Measurements from ENCODE around the gene GNAS-AS1. TPM values are rescaled to one million over a fixed set of nuclear protein-coding genes. Genes with fewer than 3 reads are reported as not detected.

The GNAS-AS1 gene
- total and polyA plus RNA-seq, 2 of the 8 experiments (the other 6 are each of a cell fraction or from before 2014, with no cell fraction given): 4.7 to 13.7 TPM

GRCh38 chr20:58794510-58795180, 56.1 kb downstream of the GNAS-AS1 start:
- FAIRE-seq: no peak
- ChIA-PET POLR2A (ENCODE audit: partially characterized antibody) (no interaction called here), CTCF (ENCODE audit: partially characterized antibody) (interaction anchor here (1.0 to 1.4 kb wide), 2 partner anchors 10 to 77 kb away, joined by 3 read pairs; no protein-coding TSS in a partner anchor)
- Histone ChIP-seq H4K20me1 (replicated peaks in 1 of 2; ENCODE audit: control insufficient read depth in 1 of 2, insufficient read depth in 2 of 2, low read length in 2 of 2) (no peaks in the 10 kb centered on the region), H4K91ac (replicated peaks; ENCODE audit: insufficient read length, low read length) (no peak overlapping the region), H2BK120ac (replicated peaks; ENCODE audit: low read depth, low read length) (no peak overlapping the region), H3K27me3 (replicated peaks in 1 of 4; ENCODE audit: control insufficient read depth in 3 of 4, extremely low read depth in 1 of 4, insufficient read depth in 3 of 4, low read length in 3 of 4) (no peaks in the 10 kb centered on the region), H4K8ac (ENCODE audit: extremely low read depth, insufficient read depth, low read length) (peak overlapping the region; percentile 74; the same call in 1 of the 2 replicates), H4K5ac (ENCODE audit: insufficient read length, low read depth, low read length) (no peak overlapping the region), H3K9me3 (ENCODE audit: insufficient read depth in 2 of 2, low read depth in 1 of 2, low read length in 1 of 2) (no peaks in the 10 kb centered on the region), H3K36me3 (ENCODE audit: control insufficient read depth in 2 of 4, insufficient read depth in 4 of 4, low read length in 3 of 4) (no peaks in the 10 kb centered on the region), H3K23ac (ENCODE audit: insufficient read length) (no peak overlapping the region), H3K4me2 (ENCODE audit: insufficient read depth in 1 of 2, low read depth in 2 of 2, low read length in 2 of 2) (no peak overlapping the region), H2BK12ac (ENCODE audit: low read depth, low read length) (0 out of 2 replicates have a peak overlapping the region, but pooled peaks have one; percentile 3), H2BK15ac (ENCODE audit: low read length) (no peak overlapping the region), H3K18ac (ENCODE audit: extremely low read depth, low read length) (no peak overlapping the region), H2AK5ac (ENCODE audit: low read depth, low read length) (no peak overlapping the region), H3K79me2 (ENCODE audit: control insufficient read depth in 1 of 2, insufficient read depth in 2 of 2, low read length in 2 of 2) (no peaks in the 10 kb centered on the region), H3K4me1 (replicated peaks in 1 of 4; ENCODE audit: control insufficient read depth in 3 of 4, insufficient read depth in 4 of 4, low read length in 3 of 4) (peaks cover 0 to 2% (median under 1%) of the 10 kb centered on the region in 4 experiments; a peak in 1 of 7 replicates), H3K4me3 (ENCODE audit: extremely low read depth in 1 of 4, insufficient read depth in 2 of 4, low read depth in 3 of 4, low read length in 4 of 4) (no peak overlapping the region), H2AFZ (ENCODE audit: low read length) (no peak overlapping the region), H3K9ac (replicated peaks in 1 of 4; ENCODE audit: extremely low read depth in 1 of 4, low read depth in 3 of 4, low read length in 3 of 4) (no peak overlapping the region), H2BK5ac (ENCODE audit: low read depth, low read length) (no peak overlapping the region), H3K56ac (replicated peaks; ENCODE audit: insufficient read length, low read depth, low read length) (no peak overlapping the region), H3K14ac (ENCODE audit: insufficient read length) (no peak overlapping the region), H3K79me1 (ENCODE audit: low read depth, low read length) (no peaks in the 10 kb centered on the region), H3K4ac (replicated peaks; ENCODE audit: insufficient read length, low read depth, low read length) (no peak overlapping the region), H2BK20ac (ENCODE audit: low read length) (no peak overlapping the region), H3K27ac (ENCODE audit: low read depth, low read length) (no peak overlapping the region), H3K23me2 (ENCODE audit: low read depth, low read length) (no peaks in the 10 kb centered on the region)
- 90% methylated on average over 19 of the region's 19 CpGs; no CpG with 5 or more reads in 1 of the 2 experiments for WGBS, 2 experiments (ENCODE audit: extremely low coverage in 1 of 2, insufficient coverage in 1 of 2, insufficient read length in 1 of 2, insufficient replicate concordance in 2 of 2, low coverage in 1 of 2, low lambda C conversion rate in 2 of 2, missing lambda C conversion rate in 1 of 2)
- no peak for DNase-seq (ENCODE audit: low read depth in 1 of 2, low spot score in 2 of 2)
- no peak for TF ChIP-seq CTCF (IDR thresholded peaks at IDR 0.05; ENCODE audit: control extremely low read depth in 1 of 3, insufficient read depth in 1 of 3, low read depth in 1 of 3, low read length in 3 of 3)
- TF ChIP-seq NANOG (IDR thresholded peaks at IDR 0.05; ENCODE audit: insufficient read depth, low read depth, low read length, poor library complexity, severe bottlenecking): no peak
- TF ChIP-seq CEBPB (IDR thresholded peaks at IDR 0.05; ENCODE audit: low read depth, low read length): no peak
- TF ChIP-seq KDM5A (IDR thresholded peaks at IDR 0.05; ENCODE audit: low read length): no peak
